Activated CD4-positive, alpha-beta memory T cell treated with anti-CD3 and anti-CD28 coated beads for 36 hours (primary cell): Measurements from ENCODE around the gene CFAP299. TPM values are rescaled to one million over a fixed set of nuclear protein-coding genes. Genes with fewer than 3 reads are reported as not detected.
"Not testable (repeated sequence)": the region's sequence is repeated elsewhere in the genome, so short reads cannot be mapped to it uniquely, and the experiment has no call there.

ENCODE experiments used
- CTCF ChIA-PET: fragments of 350-600 bp; sonication (Branson Sonifier 250); formaldehyde crosslinking; loops from one replicate; lab custom pipeline; 2021; ENCODE audit warnings: antibody characterized with exemption, inconsistent platforms; lab: Charles Lee
- POLR2A ChIA-PET: fragments of 350-600 bp; sonication (Branson Sonifier 250); formaldehyde crosslinking; loops from one replicate; lab custom pipeline; 2021; ENCODE audit warnings: antibody characterized with exemption; lab: Charles Lee
- DNase-seq: peaks from one replicate; pipeline ENCODE4 v3.0.0-alpha.2; 2020
- H3K27ac Mint-ChIP-seq: one replicate; pipeline ENCODE4 v1.8.0; 2021; ENCODE audit warnings: mixed read lengths
- H3K27me3 Mint-ChIP-seq: one replicate; pipeline ENCODE4 v1.8.0; 2021; ENCODE audit warnings: mixed read lengths
- H3K36me3 Mint-ChIP-seq: one replicate; pipeline ENCODE4 v1.8.0; 2021; ENCODE audit warnings: mixed read lengths
- H3K4me1 Mint-ChIP-seq: one replicate; pipeline ENCODE4 v1.8.0; 2021; ENCODE audit warnings: low read depth, mixed read lengths
- H3K4me3 Mint-ChIP-seq: one replicate; pipeline ENCODE4 v1.8.0; 2021; ENCODE audit warnings: mild to moderate bottlenecking, mixed read lengths
- H3K9me3 Mint-ChIP-seq: one replicate; pipeline ENCODE4 v1.8.0; 2021; ENCODE audit warnings: mixed read lengths
- intact Hi-C: fragments of 100-400 bp; cut with micrococcal nuclease; formaldehyde crosslinking; loops from one replicate; pipeline ENCODE4 v1.15.1; 2023
- total RNA-seq, 2 experiments: library from RNA; stranded (reverse); gene quantifications; one replicate each; pipeline ENCODE4 v1.2.3, GENCODE V29; 2021

The CFAP299 gene
- total RNA-seq, 2 experiments from 2014 or later = not detected

GRCh38 chr4:80726471-80726870, 390.9 kb downstream of the CFAP299 start:
- Mint-ChIP-seq H3K27ac (no peak overlapping the region), H3K4me1 (no peaks in the 10 kb centered on the region), H3K36me3 (no peaks in the 10 kb centered on the region), H3K4me3 (no peak overlapping the region), H3K27me3 (peaks cover 1% of the 10 kb centered on the region), H3K9me3 (peaks cover 9% of the 10 kb centered on the region)
- DNase-seq = no peak
- CTCF ChIA-PET = no interaction called here
- intact Hi-C loops = no loop called here
- POLR2A ChIA-PET = no interaction called here

GRCh38 chr4:80730158-80730557, 394.6 kb downstream of the CFAP299 start:
- Mint-ChIP-seq H3K4me3 (no peak overlapping the region), H3K27me3 (peaks cover 1% of the 10 kb centered on the region), H3K36me3 (no peaks in the 10 kb centered on the region), H3K27ac (no peak overlapping the region), H3K4me1 (no peaks in the 10 kb centered on the region), H3K9me3 (no peaks in the 10 kb centered on the region)
- ChIA-PET CTCF (interaction anchor here (0.9 kb wide), 1 partner anchor 15 kb away, joined by 3 read pairs; no protein-coding TSS in a partner anchor), POLR2A (no interaction called here)
- no peak for DNase-seq
- intact Hi-C loops = no loop called here

GRCh38 chr4:80731436-80731835, 395.9 kb downstream of the CFAP299 start:
- H3K27ac Mint-ChIP-seq = no peak overlapping the region
- H3K4me1 Mint-ChIP-seq = no peaks in the 10 kb centered on the region
- H3K36me3 Mint-ChIP-seq = no peaks in the 10 kb centered on the region
- H3K4me3 Mint-ChIP-seq = no peak overlapping the region
- H3K9me3 Mint-ChIP-seq = no peaks in the 10 kb centered on the region
- ChIA-PET POLR2A (no interaction called here), CTCF (interaction anchor here (0.6 kb wide), 1 partner anchor 259 kb away, joined by 4 read pairs; no protein-coding TSS in a partner anchor)
- DNase-seq = no peak
- H3K27me3 Mint-ChIP-seq = no peaks in the 10 kb centered on the region
- intact Hi-C loops = no loop called here

- no peak for DNase-seq
- H3K9me3 Mint-ChIP-seq = peaks cover 2% of the 10 kb centered on the region
- no peak overlapping the region for H3K27ac Mint-ChIP-seq
- intact Hi-C loops = no loop called here
- H3K36me3 Mint-ChIP-seq = no peaks in the 10 kb centered on the region
- POLR2A ChIA-PET = no interaction called here
- H3K4me3 Mint-ChIP-seq = no peak overlapping the region
- no peaks in the 10 kb centered on the region for H3K4me1 Mint-ChIP-seq
- CTCF ChIA-PET = interaction anchor here (0.6 kb wide), 1 partner anchor 258 kb away, joined by 4 read pairs; no protein-coding TSS in a partner anchor
- no peaks in the 10 kb centered on the region for H3K27me3 Mint-ChIP-seq
Measured at GRCh38 chr4:80732010-80732409, 396.5 kb downstream of the CFAP299 start.

- no peaks in the 10 kb centered on the region for H3K4me1 Mint-ChIP-seq
- peaks cover 4% of the 10 kb centered on the region for H3K36me3 Mint-ChIP-seq
- H3K4me3 Mint-ChIP-seq = no peak overlapping the region
- no peak for DNase-seq
- intact Hi-C loops = no loop called here
- ChIA-PET POLR2A (no interaction called here), CTCF (no interaction called here)
- no peak overlapping the region for H3K27ac Mint-ChIP-seq
- peaks cover 25% of the 10 kb centered on the region for H3K9me3 Mint-ChIP-seq
- no peaks in the 10 kb centered on the region for H3K27me3 Mint-ChIP-seq
Measured at GRCh38 chr4:80740375-80740774, 404.8 kb downstream of the CFAP299 start.

- CTCF ChIA-PET, intact Hi-C loops, H3K27ac Mint-ChIP-seq: not testable (repeated sequence)
Measured at GRCh38 chr4:80749558-80749957, 414.0 kb downstream of the CFAP299 start.

GRCh38 chr4:80751200-80751599, 415.7 kb downstream of the CFAP299 start:
- no peaks in the 10 kb centered on the region for H3K36me3 Mint-ChIP-seq
- H3K4me1 Mint-ChIP-seq = no peaks in the 10 kb centered on the region
- DNase-seq = no peak
- ChIA-PET CTCF (no interaction called here), POLR2A (no interaction called here)
- no peak overlapping the region for H3K27ac Mint-ChIP-seq
- intact Hi-C loops = no loop called here
- H3K9me3 Mint-ChIP-seq = no peaks in the 10 kb centered on the region
- H3K4me3 Mint-ChIP-seq = no peak overlapping the region
- H3K27me3 Mint-ChIP-seq = no peaks in the 10 kb centered on the region

More at GRCh38 chr4:80749558-80749957, 414.0 kb downstream of the CFAP299 start:
- H3K27me3 Mint-ChIP-seq, H3K4me1 Mint-ChIP-seq, H3K4me3 Mint-ChIP-seq, DNase-seq, H3K36me3 Mint-ChIP-seq, H3K9me3 Mint-ChIP-seq, POLR2A ChIA-PET: not testable (repeated sequence)

GRCh38 chr4:80767944-80768343, 432.4 kb downstream of the CFAP299 start:
- CTCF ChIA-PET = no interaction called here
- Mint-ChIP-seq H3K36me3 (no peaks in the 10 kb centered on the region), H3K4me3 (no peak overlapping the region), H3K27me3 (no peaks in the 10 kb centered on the region), H3K9me3 (peaks cover 6% of the 10 kb centered on the region), H3K4me1 (no peaks in the 10 kb centered on the region), H3K27ac (no peak overlapping the region)
- DNase-seq = no peak
- intact Hi-C loops = no loop called here
- POLR2A ChIA-PET = no interaction called here

GRCh38 chr4:80776168-80776567, 440.6 kb downstream of the CFAP299 start:
- intact Hi-C loops = no loop called here
- Mint-ChIP-seq H3K36me3 (no peaks in the 10 kb centered on the region), H3K27me3 (no peaks in the 10 kb centered on the region), H3K4me1 (no peaks in the 10 kb centered on the region), H3K4me3 (no peak overlapping the region), H3K27ac (no peak overlapping the region), H3K9me3 (no peaks in the 10 kb centered on the region)
- CTCF ChIA-PET = no interaction called here
- POLR2A ChIA-PET = no interaction called here
- DNase-seq = no peak

- Mint-ChIP-seq H3K27ac (no peak overlapping the region), H3K9me3 (no peaks in the 10 kb centered on the region), H3K27me3 (no peaks in the 10 kb centered on the region), H3K4me1 (no peaks in the 10 kb centered on the region), H3K4me3 (no peak overlapping the region), H3K36me3 (no peaks in the 10 kb centered on the region)
- intact Hi-C loops = no loop called here
- DNase-seq = no peak
- ChIA-PET POLR2A (no interaction called here), CTCF (no interaction called here)
Measured at GRCh38 chr4:80781431-80781830, 445.9 kb downstream of the CFAP299 start.

GRCh38 chr4:80787306-80787705, 451.8 kb downstream of the CFAP299 start:
- no peak for DNase-seq
- intact Hi-C loops = no loop called here

GRCh38 chr4:80788798-80789197, 453.3 kb downstream of the CFAP299 start:
- Mint-ChIP-seq H3K9me3 (no peaks in the 10 kb centered on the region), H3K4me3 (no peak overlapping the region), H3K27ac (no peak overlapping the region), H3K27me3 (no peaks in the 10 kb centered on the region), H3K4me1 (peaks cover 7% of the 10 kb centered on the region), H3K36me3 (no peaks in the 10 kb centered on the region)
- intact Hi-C loops = no loop called here
- CTCF ChIA-PET = interaction anchor here (1.6 kb wide), 1 partner anchor 8 kb away, joined by 4 read pairs; no protein-coding TSS in a partner anchor
- POLR2A ChIA-PET = interaction anchor here (0.9 kb wide), 1 partner anchor 9 kb away, joined by 3 read pairs; no protein-coding TSS in a partner anchor
- DNase-seq = no peak

More at GRCh38 chr4:80787306-80787705, 451.8 kb downstream of the CFAP299 start:
- POLR2A ChIA-PET = no interaction called here
- Mint-ChIP-seq H3K4me3 (no peak overlapping the region), H3K36me3 (no peaks in the 10 kb centered on the region), H3K27ac (no peak overlapping the region), H3K4me1 (peaks cover 7% of the 10 kb centered on the region), H3K9me3 (no peaks in the 10 kb centered on the region), H3K27me3 (no peaks in the 10 kb centered on the region)
- CTCF ChIA-PET = no interaction called here

- no peak for DNase-seq
- H3K27me3 Mint-ChIP-seq = no peaks in the 10 kb centered on the region
- H3K27ac Mint-ChIP-seq = no peak overlapping the region
- no peak overlapping the region for H3K4me3 Mint-ChIP-seq
- H3K9me3 Mint-ChIP-seq = peaks cover 2% of the 10 kb centered on the region
- CTCF ChIA-PET = interaction anchor here (0.6 kb wide), 1 partner anchor 364 kb away, joined by 3 read pairs; no protein-coding TSS in a partner anchor
- H3K36me3 Mint-ChIP-seq = no peaks in the 10 kb centered on the region
- POLR2A ChIA-PET = no interaction called here
- H3K4me1 Mint-ChIP-seq = peaks cover 7% of the 10 kb centered on the region
- intact Hi-C loops = no loop called here
Measured at GRCh38 chr4:80790152-80790551, 454.6 kb downstream of the CFAP299 start.
